ENCODE data around the gene WDR1. TPM values are rescaled to one million over a fixed set of nuclear protein-coding genes. Genes with fewer than 3 reads are reported as not detected.

The WDR1 gene
- total RNA-seq, 4 donors from 2014 or later: 361 to 536 (median 485) TPM

GRCh38 chr4:10135260-10135659, 18.7 kb upstream of the WDR1 start:
- DNase-seq (ENCODE audit: extremely low spot score): no peak
- Histone ChIP-seq H3K4me3 (no peak overlapping the region), H3K4me1 (peaks cover 0 to 6% (median 2%) of the 10 kb centered on the region in 4 donors), H3K27me3 (no peaks in the 10 kb centered on the region), H3K36me3 (no peaks in the 10 kb centered on the region), H3K9me3 (no peaks in the 10 kb centered on the region), H3K27ac (replicated peaks in 1 of 4) (no peak overlapping the region)
- intact Hi-C loops (cut with DNase I): no loop called here
- no peak for TF ChIP-seq EP300 (IDR thresholded peaks at IDR 0.05)
- TF ChIP-seq POLR2A (IDR thresholded peaks at IDR 0.05; ENCODE audit: low read depth): no peak
- no peak for TF ChIP-seq CTCF (IDR thresholded peaks at IDR 0.05)
- TF ChIP-seq POLR2AphosphoS5 (IDR thresholded peaks at IDR 0.05): no peak
- 48% methylated on average over 3 of the region's 3 CpGs for whole genome bisulfite sequencing

- Histone ChIP-seq H3K36me3 (no peaks in the 10 kb centered on the region), H3K4me3 (no peak overlapping the region), H3K9me3 (no peaks in the 10 kb centered on the region), H3K4me1 (peaks cover 0 to 13% (median 2%) of the 10 kb centered on the region in 4 donors), H3K27me3 (no peaks in the 10 kb centered on the region), H3K27ac (replicated peaks in 1 of 4) (no peak overlapping the region)
- TF ChIP-seq POLR2A (IDR thresholded peaks at IDR 0.05; ENCODE audit: low read depth): no peak
- no peak for DNase-seq (ENCODE audit: extremely low spot score)
- 100% methylated on average over 1 of the region's 5 CpGs for WGBS
- intact Hi-C loops (cut with DNase I): no loop called here
Measured at GRCh38 chr4:10134141-10134540, 17.5 kb upstream of the WDR1 start.

- Histone ChIP-seq H3K27me3 (no peaks in the 10 kb centered on the region), H3K36me3 (no peaks in the 10 kb centered on the region), H3K4me3 (no peak overlapping the region), H3K27ac (replicated peaks in 1 of 4) (no peak overlapping the region), H3K9me3 (no peaks in the 10 kb centered on the region), H3K4me1 (peaks cover 0 to 13% (median 2%) of the 10 kb centered on the region in 4 donors)
- TF ChIP-seq POLR2A (IDR thresholded peaks at IDR 0.05; ENCODE audit: low read depth) (no peak), POLR2AphosphoS5 (IDR thresholded peaks at IDR 0.05) (no peak), EP300 (IDR thresholded peaks at IDR 0.05) (no peak), CTCF (IDR thresholded peaks at IDR 0.05) (no peak)
- DNase-seq (ENCODE audit: extremely low spot score): no peak
- 100% methylated on average over 4 of the region's 10 CpGs for WGBS
- intact Hi-C loops (cut with DNase I): no loop called here
Measured at GRCh38 chr4:10131202-10131601, 14.6 kb upstream of the WDR1 start.

GRCh38 chr4:10130178-10130888, 13.7 kb upstream of the WDR1 start:
- Histone ChIP-seq H3K27ac (replicated peaks in 1 of 4) (no peak overlapping the region), H3K9me3 (no peaks in the 10 kb centered on the region), H3K27me3 (no peaks in the 10 kb centered on the region), H3K36me3 (no peaks in the 10 kb centered on the region), H3K4me1 (peaks cover 0 to 13% (median 2%) of the 10 kb centered on the region in 4 donors), H3K4me3 (no peak overlapping the region)
- no peak for DNase-seq (ENCODE audit: extremely low spot score)
- intact Hi-C loops (cut with DNase I): no loop called here
- no peak for TF ChIP-seq POLR2A (IDR thresholded peaks at IDR 0.05; ENCODE audit: low read depth)
- TF ChIP-seq EP300 (IDR thresholded peaks at IDR 0.05): no peak
- no peak for TF ChIP-seq CTCF (IDR thresholded peaks at IDR 0.05)
- no peak for TF ChIP-seq POLR2AphosphoS5 (IDR thresholded peaks at IDR 0.05)
- WGBS: 67% methylated on average over 12 of the region's 14 CpGs

DNA sequence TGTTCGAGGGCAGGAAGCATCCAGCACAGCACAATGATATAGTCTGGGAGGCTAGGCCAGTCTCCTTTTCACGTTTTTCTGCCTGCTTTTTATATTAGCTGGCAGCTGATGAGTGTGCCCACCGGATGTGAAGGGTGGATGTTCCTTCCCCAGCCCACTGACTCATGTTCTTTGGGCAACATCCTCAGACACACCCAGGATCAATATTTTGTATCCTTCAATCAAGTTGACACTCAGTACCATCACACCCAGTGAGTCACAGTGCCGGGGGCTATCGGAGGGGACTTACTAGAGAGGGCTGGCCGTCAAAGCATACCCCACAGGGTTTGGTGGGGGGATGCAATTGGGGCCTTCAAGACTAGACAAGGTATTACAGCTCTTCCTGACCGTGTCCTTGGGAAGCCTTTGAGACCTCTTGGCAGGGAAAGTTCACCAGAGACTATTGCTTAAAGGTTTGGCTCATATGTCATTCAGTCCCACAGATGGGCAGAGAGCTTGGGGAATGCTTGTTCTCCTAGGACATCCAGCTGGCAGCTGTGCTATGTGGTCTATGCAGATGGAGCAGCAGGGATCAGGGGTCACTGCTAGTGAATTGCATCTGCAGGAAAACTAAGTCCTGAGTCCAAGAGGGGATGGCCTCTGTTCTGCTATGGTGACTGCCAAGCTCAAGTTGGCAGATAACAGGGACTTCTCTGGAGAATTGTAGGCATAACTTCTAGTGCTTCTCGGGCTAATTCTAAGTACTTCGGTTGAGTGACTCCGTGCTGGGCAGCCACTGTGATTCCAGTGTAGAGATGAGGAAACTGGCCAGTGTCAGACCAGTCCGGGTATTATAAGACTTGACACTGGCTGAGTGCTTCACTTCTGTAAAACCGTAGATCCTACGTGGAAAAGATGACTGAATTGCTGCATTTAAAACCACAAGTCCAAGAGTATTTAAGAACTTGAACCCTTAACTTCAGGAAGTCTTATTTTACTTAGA, 12.9 kb upstream of the WDR1 start:
- WGBS: 84% methylated on average over 10 of the region's 13 CpGs
- no peak overlapping the region for H3K27ac ChIP-seq (replicated peaks in 1 of 4)
- no peaks in the 10 kb centered on the region for H3K36me3 ChIP-seq

More for the DNA sequence above, 12.9 kb upstream of the WDR1 start:
- intact Hi-C loops (cut with DNase I): no loop called here
- no peak for DNase-seq (ENCODE audit: extremely low spot score)
- Histone ChIP-seq H3K9me3 (no peaks in the 10 kb centered on the region), H3K27me3 (no peaks in the 10 kb centered on the region), H3K4me3 (no peak overlapping the region), H3K4me1 (peaks cover 0 to 13% (median 3%) of the 10 kb centered on the region in 4 donors)
- no peak for TF ChIP-seq POLR2AphosphoS5 (IDR thresholded peaks at IDR 0.05)
- TF ChIP-seq POLR2A (IDR thresholded peaks at IDR 0.05; ENCODE audit: low read depth): no peak
- no peak for TF ChIP-seq EP300 (IDR thresholded peaks at IDR 0.05)
- no peak for TF ChIP-seq CTCF (IDR thresholded peaks at IDR 0.05)
